ENCODE measurements around the gene SH3PXD2A.

- TF ChIP-seq POLR2A (conservative IDR thresholded peaks at IDR 0.05) (no peak), CTCF (IDR thresholded peaks at IDR 0.05 in 2 of 3, conservative IDR thresholded peaks at IDR 0.05 in 1 of 3; ENCODE audit: insufficient read depth in 2 of 3, low read depth in 1 of 3, low read length in 3 of 3) (no peak), ELF1 (tag; IDR thresholded peaks at IDR 0.05) (no peak), NFXL1 (CRISPR knock-in tag; IDR thresholded peaks at IDR 0.05) (no peak), SRSF9 (IDR thresholded peaks at IDR 0.05; ENCODE audit: borderline replicate concordance, low read depth, low read length) (no peak), NFIC (IDR thresholded peaks at IDR 0.05) (no peak), MAFF (IDR thresholded peaks at IDR 0.05; ENCODE audit: low read length) (no peak), GTF2F1 (IDR thresholded peaks at IDR 0.05; ENCODE audit: low read depth, low read length) (no peak)
Measured at GRCh38 chr10:103632247-103632642, 223.1 kb downstream of the SH3PXD2A start.

All from K562 (cell line).